HEK293 (cell line): Measurements from ENCODE around the gene TP63.

Experiments used
- CTCF ChIA-PET: fragments of 350-600 bp; formaldehyde crosslinking; extraction: SDS; loops from one replicate; lab custom pipeline; 2021; ENCODE audit warnings: antibody characterized with exemption; lab: Yijun Ruan, JAX
- POLR2A ChIA-PET: fragments of 300-600 bp; formaldehyde crosslinking; extraction: SDS; loops from one replicate; lab custom pipeline; 2020; ENCODE audit warnings: antibody characterized with exemption, inconsistent platforms; lab: Yijun Ruan, JAX
- H3K27ac ChIP-seq: fragments of 200-500 bp; sonication (Bioruptor generic); 2 replicates; pipeline ENCODE4 v1.5.1; 2014; ENCODE audit warnings: low read depth, low read length, control low read depth, inconsistent platforms; ENCODE audit errors: extremely low read depth
- H3K36me3 ChIP-seq, 2 experiments: fragments of 200-500 bp in 1 of 2; sonication (Bioruptor generic) in 1 of 2; 1 replicate in 1 of 2; 2 replicates in 1 of 2; pipeline ENCODE4 v1.5.1; 2014 to 2017; ENCODE audit warnings: inconsistent platforms in 2 of 2, low read length in 2 of 2; ENCODE audit not compliant: control insufficient read depth in 2 of 2, insufficient read depth in 1 of 2
- H3K4me1 ChIP-seq: fragments of 200-500 bp; sonication (Bioruptor generic); 2 replicates; pipeline ENCODE4 v1.5.1; 2014; ENCODE audit warnings: mild to moderate bottlenecking, low read length, inconsistent platforms; ENCODE audit not compliant: control insufficient read depth, insufficient read depth
- H3K4me3 ChIP-seq: 2 replicates; pipeline ENCODE4 v1.5.1; 2011; ENCODE audit warnings: low read depth, mild to moderate bottlenecking, control low read depth, low read length, moderate library complexity
- H3K9me3 ChIP-seq: fragments of 200-500 bp; sonication (Bioruptor generic); 2 replicates; pipeline ENCODE4 v1.5.1; 2014; ENCODE audit warnings: low read depth, low read length, inconsistent platforms; ENCODE audit not compliant: control insufficient read depth, insufficient read depth
- KLF9 ChIP-seq: fragments of 450-650 bp; formaldehyde crosslinking; IDR thresholded peaks from 2 replicates; pipeline ENCODE4 v1.5.1; 2016; ENCODE audit warnings: missing biosample characterization, missing genetic modification characterization, low read depth
- YY2 ChIP-seq: fragments of 450-650 bp; formaldehyde crosslinking; IDR thresholded peaks from 2 replicates; pipeline ENCODE4 v1.5.1; 2016; ENCODE audit warnings: missing biosample characterization, missing genetic modification characterization
- ZNF121 ChIP-seq: fragments of 450-650 bp; formaldehyde crosslinking; IDR thresholded peaks from 2 replicates; pipeline ENCODE4 v1.5.1; 2016; ENCODE audit warnings: missing biosample characterization, missing genetic modification characterization
- ZNF223 ChIP-seq: fragments of 450-650 bp; formaldehyde crosslinking; IDR thresholded peaks from 2 replicates; pipeline ENCODE4 v1.5.1; 2016; ENCODE audit warnings: missing biosample characterization, missing genetic modification characterization
- ZNF335 ChIP-seq: fragments of 450-650 bp; formaldehyde crosslinking; conservative IDR thresholded peaks from 2 replicates; pipeline ENCODE4 v1.5.1; 2016; ENCODE audit warnings: missing biosample characterization, missing genetic modification characterization
- ZNF473 ChIP-seq: fragments of 450-650 bp; formaldehyde crosslinking; IDR thresholded peaks from 2 replicates; pipeline ENCODE4 v1.5.1; 2017; ENCODE audit warnings: missing biosample characterization, missing genetic modification characterization
- ZNF501 ChIP-seq: fragments of 450-650 bp; formaldehyde crosslinking; IDR thresholded peaks from 2 replicates; pipeline ENCODE4 v1.5.1; 2016; ENCODE audit warnings: missing biosample characterization, missing genetic modification characterization
- ZNF571 ChIP-seq: fragments of 450-650 bp; formaldehyde crosslinking; IDR thresholded peaks from 2 replicates; pipeline ENCODE4 v1.5.0; 2017; ENCODE audit warnings: missing biosample characterization, missing genetic modification characterization
- ZNF623 ChIP-seq: fragments of 450-650 bp; formaldehyde crosslinking; IDR thresholded peaks from 2 replicates; pipeline ENCODE4 v1.5.1; 2016; ENCODE audit warnings: missing biosample characterization, missing genetic modification characterization
- ZNF792 ChIP-seq: fragments of 450-650 bp; formaldehyde crosslinking; IDR thresholded peaks from 2 replicates; pipeline ENCODE4 v1.5.1; 2016; ENCODE audit warnings: missing biosample characterization, missing genetic modification characterization
- ZSCAN30 ChIP-seq: fragments of 450-650 bp; IDR thresholded peaks from 2 replicates; pipeline ENCODE4 v1.5.1; 2018; ENCODE audit warnings: missing biosample characterization, mild to moderate bottlenecking, missing genetic modification characterization, moderate library complexity
- TF ChIP-seq, protein P1 (sequence below): fragments of 450-650 bp; formaldehyde crosslinking; IDR thresholded peaks from 2 replicates; pipeline ENCODE4 v1.5.1; 2016; ENCODE audit warnings: missing biosample characterization, missing genetic modification characterization
- TF ChIP-seq, protein P2 (sequence below): fragments of 450-650 bp; formaldehyde crosslinking; IDR thresholded peaks from 2 replicates; pipeline ENCODE4 v1.5.1; 2016; ENCODE audit warnings: missing biosample characterization, missing genetic modification characterization
- TF ChIP-seq, protein P3 (sequence below): fragments of 450-650 bp; formaldehyde crosslinking; IDR thresholded peaks from 2 replicates; pipeline ENCODE4 v1.5.1; 2016; ENCODE audit warnings: missing biosample characterization, missing genetic modification characterization
- TF ChIP-seq, protein P4 (sequence below): fragments of 450-650 bp; formaldehyde crosslinking; IDR thresholded peaks from 2 replicates; pipeline ENCODE4 v1.5.1; 2016; ENCODE audit warnings: missing biosample characterization, missing genetic modification characterization, borderline replicate concordance
- TF ChIP-seq, protein P5 (sequence below): fragments of 450-650 bp; formaldehyde crosslinking; IDR thresholded peaks from 2 replicates; pipeline ENCODE4 v1.5.1; 2016; ENCODE audit warnings: missing biosample characterization, missing genetic modification characterization
- TF ChIP-seq, protein P6 (sequence below): fragments of 450-650 bp; formaldehyde crosslinking; IDR thresholded peaks from 2 replicates; pipeline ENCODE4 v1.5.1; 2016; ENCODE audit warnings: missing biosample characterization, missing genetic modification characterization, low read depth

The TP63 gene

DNA sequence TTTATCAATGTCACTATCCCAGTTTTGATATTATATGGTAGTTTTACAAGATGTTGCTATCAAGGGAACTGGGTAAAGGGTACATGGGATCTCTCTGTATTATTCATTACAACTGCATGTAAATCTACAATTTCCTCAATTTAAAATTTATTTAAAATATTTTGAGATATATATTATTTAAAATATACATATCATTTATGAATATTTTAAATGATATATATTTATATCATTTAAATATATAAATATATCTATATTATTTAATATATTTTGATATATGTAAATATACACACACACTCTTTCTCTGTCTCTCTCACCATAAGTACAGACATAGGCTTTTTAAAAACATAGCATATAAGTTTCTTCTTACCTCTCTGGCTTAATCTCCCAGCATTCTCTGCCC is 104.7 kb downstream of the TP63 start (continued):
- TF ChIP-seq, protein P1, sequence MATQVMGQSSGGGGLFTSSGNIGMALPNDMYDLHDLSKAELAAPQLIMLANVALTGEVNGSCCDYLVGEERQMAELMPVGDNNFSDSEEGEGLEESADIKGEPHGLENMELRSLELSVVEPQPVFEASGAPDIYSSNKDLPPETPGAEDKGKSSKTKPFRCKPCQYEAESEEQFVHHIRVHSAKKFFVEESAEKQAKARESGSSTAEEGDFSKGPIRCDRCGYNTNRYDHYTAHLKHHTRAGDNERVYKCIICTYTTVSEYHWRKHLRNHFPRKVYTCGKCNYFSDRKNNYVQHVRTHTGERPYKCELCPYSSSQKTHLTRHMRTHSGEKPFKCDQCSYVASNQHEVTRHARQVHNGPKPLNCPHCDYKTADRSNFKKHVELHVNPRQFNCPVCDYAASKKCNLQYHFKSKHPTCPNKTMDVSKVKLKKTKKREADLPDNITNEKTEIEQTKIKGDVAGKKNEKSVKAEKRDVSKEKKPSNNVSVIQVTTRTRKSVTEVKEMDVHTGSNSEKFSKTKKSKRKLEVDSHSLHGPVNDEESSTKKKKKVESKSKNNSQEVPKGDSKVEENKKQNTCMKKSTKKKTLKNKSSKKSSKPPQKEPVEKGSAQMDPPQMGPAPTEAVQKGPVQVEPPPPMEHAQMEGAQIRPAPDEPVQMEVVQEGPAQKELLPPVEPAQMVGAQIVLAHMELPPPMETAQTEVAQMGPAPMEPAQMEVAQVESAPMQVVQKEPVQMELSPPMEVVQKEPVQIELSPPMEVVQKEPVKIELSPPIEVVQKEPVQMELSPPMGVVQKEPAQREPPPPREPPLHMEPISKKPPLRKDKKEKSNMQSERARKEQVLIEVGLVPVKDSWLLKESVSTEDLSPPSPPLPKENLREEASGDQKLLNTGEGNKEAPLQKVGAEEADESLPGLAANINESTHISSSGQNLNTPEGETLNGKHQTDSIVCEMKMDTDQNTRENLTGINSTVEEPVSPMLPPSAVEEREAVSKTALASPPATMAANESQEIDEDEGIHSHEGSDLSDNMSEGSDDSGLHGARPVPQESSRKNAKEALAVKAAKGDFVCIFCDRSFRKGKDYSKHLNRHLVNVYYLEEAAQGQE (tag by site-specific recombination) = no peak
- TF ChIP-seq, protein P2, sequence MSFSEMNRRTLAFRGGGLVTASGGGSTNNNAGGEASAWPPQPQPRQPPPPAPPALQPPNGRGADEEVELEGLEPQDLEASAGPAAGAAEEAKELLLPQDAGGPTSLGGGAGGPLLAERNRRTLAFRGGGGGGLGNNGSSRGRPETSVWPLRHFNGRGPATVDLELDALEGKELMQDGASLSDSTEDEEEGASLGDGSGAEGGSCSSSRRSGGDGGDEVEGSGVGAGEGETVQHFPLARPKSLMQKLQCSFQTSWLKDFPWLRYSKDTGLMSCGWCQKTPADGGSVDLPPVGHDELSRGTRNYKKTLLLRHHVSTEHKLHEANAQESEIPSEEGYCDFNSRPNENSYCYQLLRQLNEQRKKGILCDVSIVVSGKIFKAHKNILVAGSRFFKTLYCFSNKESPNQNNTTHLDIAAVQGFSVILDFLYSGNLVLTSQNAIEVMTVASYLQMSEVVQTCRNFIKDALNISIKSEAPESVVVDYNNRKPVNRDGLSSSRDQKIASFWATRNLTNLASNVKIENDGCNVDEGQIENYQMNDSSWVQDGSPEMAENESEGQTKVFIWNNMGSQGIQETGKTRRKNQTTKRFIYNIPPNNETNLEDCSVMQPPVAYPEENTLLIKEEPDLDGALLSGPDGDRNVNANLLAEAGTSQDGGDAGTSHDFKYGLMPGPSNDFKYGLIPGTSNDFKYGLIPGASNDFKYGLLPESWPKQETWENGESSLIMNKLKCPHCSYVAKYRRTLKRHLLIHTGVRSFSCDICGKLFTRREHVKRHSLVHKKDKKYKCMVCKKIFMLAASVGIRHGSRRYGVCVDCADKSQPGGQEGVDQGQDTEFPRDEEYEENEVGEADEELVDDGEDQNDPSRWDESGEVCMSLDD (tag by site-specific recombination) = no peak
- TF ChIP-seq, protein P3, sequence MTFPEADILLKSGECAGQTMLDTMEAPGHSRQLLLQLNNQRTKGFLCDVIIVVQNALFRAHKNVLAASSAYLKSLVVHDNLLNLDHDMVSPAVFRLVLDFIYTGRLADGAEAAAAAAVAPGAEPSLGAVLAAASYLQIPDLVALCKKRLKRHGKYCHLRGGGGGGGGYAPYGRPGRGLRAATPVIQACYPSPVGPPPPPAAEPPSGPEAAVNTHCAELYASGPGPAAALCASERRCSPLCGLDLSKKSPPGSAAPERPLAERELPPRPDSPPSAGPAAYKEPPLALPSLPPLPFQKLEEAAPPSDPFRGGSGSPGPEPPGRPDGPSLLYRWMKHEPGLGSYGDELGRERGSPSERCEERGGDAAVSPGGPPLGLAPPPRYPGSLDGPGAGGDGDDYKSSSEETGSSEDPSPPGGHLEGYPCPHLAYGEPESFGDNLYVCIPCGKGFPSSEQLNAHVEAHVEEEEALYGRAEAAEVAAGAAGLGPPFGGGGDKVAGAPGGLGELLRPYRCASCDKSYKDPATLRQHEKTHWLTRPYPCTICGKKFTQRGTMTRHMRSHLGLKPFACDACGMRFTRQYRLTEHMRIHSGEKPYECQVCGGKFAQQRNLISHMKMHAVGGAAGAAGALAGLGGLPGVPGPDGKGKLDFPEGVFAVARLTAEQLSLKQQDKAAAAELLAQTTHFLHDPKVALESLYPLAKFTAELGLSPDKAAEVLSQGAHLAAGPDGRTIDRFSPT (tag by site-specific recombination) = no peak
- TF ChIP-seq ZNF623 = no peak

DNA sequence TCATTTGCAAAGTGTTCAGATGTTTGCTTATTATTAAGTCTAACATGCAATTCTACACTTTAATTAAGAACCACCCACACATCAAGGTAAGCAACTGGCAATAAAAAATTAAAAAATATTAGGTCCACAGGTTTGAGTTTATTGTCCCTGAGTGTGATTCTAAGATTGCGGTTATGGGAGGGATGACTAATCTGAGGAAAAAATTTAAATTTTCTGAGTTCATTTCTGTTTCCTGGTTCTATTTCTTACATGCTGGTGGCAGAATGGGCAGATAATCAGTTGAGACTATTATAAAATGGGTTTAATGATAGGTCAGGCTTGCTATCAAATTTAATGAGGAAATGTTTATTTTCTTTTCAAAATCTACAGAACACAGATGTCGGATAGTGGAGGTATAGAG is 105.9 kb downstream of the TP63 start:
- CTCF ChIA-PET = interaction anchor here (0.6 kb wide), 1 partner anchor 105 kb away, joined by 3 read pairs; no protein-coding TSS in a partner anchor

More for the DNA sequence above, 105.9 kb downstream of the TP63 start:
- Histone ChIP-seq H3K27ac (no peak overlapping the region), H3K4me3 (no peak overlapping the region), H3K4me1 (no peaks in the 10 kb centered on the region), H3K9me3 (no peaks in the 10 kb centered on the region), H3K36me3 (no peaks in the 10 kb centered on the region)
- TF ChIP-seq KLF9 (tag by site-specific recombination) (no peak), ZNF501 (no peak), ZNF335 (tag by site-specific recombination) (no peak), ZNF792 (tag by site-specific recombination) (no peak), YY2 (tag by site-specific recombination) (no peak), ZNF121 (no peak), ZNF223 (tag by site-specific recombination) (no peak), ZNF571 (tag by site-specific recombination) (no peak), ZNF473 (tag by site-specific recombination) (no peak), ZSCAN30 (no peak)
- TF ChIP-seq, protein P4, sequence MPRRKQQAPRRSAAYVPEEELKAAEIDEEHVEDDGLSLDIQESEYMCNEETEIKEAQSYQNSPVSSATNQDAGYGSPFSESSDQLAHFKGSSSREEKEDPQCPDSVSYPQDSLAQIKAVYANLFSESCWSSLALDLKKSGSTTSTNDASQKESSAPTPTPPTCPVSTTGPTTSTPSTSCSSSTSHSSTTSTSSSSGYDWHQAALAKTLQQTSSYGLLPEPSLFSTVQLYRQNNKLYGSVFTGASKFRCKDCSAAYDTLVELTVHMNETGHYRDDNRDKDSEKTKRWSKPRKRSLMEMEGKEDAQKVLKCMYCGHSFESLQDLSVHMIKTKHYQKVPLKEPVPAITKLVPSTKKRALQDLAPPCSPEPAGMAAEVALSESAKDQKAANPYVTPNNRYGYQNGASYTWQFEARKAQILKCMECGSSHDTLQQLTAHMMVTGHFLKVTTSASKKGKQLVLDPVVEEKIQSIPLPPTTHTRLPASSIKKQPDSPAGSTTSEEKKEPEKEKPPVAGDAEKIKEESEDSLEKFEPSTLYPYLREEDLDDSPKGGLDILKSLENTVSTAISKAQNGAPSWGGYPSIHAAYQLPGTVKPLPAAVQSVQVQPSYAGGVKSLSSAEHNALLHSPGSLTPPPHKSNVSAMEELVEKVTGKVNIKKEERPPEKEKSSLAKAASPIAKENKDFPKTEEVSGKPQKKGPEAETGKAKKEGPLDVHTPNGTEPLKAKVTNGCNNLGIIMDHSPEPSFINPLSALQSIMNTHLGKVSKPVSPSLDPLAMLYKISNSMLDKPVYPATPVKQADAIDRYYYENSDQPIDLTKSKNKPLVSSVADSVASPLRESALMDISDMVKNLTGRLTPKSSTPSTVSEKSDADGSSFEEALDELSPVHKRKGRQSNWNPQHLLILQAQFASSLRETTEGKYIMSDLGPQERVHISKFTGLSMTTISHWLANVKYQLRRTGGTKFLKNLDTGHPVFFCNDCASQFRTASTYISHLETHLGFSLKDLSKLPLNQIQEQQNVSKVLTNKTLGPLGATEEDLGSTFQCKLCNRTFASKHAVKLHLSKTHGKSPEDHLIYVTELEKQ (tag by site-specific recombination) = no peak
- TF ChIP-seq, protein P5, sequence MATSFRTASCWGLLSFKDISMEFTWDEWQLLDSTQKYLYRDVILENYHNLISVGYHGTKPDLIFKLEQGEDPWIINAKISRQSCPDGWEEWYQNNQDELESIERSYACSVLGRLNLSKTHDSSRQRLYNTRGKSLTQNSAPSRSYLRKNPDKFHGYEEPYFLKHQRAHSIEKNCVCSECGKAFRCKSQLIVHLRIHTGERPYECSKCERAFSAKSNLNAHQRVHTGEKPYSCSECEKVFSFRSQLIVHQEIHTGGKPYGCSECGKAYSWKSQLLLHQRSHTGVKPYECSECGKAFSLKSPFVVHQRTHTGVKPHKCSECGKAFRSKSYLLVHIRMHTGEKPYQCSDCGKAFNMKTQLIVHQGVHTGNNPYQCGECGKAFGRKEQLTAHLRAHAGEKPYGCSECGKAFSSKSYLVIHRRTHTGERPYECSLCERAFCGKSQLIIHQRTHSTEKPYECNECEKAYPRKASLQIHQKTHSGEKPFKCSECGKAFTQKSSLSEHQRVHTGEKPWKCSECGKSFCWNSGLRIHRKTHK (tag by site-specific recombination) = no peak
- TF ChIP-seq, protein P6, sequence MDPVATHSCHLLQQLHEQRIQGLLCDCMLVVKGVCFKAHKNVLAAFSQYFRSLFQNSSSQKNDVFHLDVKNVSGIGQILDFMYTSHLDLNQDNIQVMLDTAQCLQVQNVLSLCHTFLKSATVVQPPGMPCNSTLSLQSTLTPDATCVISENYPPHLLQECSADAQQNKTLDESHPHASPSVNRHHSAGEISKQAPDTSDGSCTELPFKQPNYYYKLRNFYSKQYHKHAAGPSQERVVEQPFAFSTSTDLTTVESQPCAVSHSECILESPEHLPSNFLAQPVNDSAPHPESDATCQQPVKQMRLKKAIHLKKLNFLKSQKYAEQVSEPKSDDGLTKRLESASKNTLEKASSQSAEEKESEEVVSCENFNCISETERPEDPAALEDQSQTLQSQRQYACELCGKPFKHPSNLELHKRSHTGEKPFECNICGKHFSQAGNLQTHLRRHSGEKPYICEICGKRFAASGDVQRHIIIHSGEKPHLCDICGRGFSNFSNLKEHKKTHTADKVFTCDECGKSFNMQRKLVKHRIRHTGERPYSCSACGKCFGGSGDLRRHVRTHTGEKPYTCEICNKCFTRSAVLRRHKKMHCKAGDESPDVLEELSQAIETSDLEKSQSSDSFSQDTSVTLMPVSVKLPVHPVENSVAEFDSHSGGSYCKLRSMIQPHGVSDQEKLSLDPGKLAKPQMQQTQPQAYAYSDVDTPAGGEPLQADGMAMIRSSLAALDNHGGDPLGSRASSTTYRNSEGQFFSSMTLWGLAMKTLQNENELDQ (tag by site-specific recombination) = no peak
- POLR2A ChIA-PET = no interaction called here
